OCI-LY7 (cell line): Measurements from ENCODE around the gene GH1. TPM values are rescaled to one million over a fixed set of nuclear protein-coding genes. Genes with fewer than 3 reads are reported as not detected.

Experiments used
- BruUV-seq: library from RNA; stranded (reverse); fragments of 400-500 nt; replicated peaks from 2 replicates; lab custom pipeline; 2021; lab: Mats Ljungman, UMichigan
- CTCF ChIA-PET: fragments of 300-600 bp; sonication (Branson Sonifier 250); formaldehyde crosslinking; loops from one replicate; lab custom pipeline; 2022; ENCODE audit warnings: antibody characterized with exemption; ENCODE audit not compliant: unreplicated experiment; lab: Charles Lee
- POLR2A ChIA-PET: fragments of 300-600 bp; sonication (Branson Sonifier 250); formaldehyde crosslinking; loops from one replicate; lab custom pipeline; 2022; ENCODE audit warnings: antibody characterized with exemption; lab: Charles Lee
- DNase-seq: peaks from one replicate; pipeline ENCODE4 v3.0.0-alpha.2; 2015; ENCODE audit warnings: low spot score
- H2AFZ ChIP-seq: fragments of 200-600 bp; sonication (generic), shearing (Covaris generic); 2 replicates; pipeline ENCODE4 v1.6.1; 2014; ENCODE audit warnings: mild to moderate bottlenecking, antibody characterized with exemption, low read length, moderate library complexity
- H3K27ac ChIP-seq: fragments of 200-600 bp; sonication (generic); 2 replicates; pipeline ENCODE4 v1.5.1; 2014; ENCODE audit warnings: mixed run types, low read depth, mild to moderate bottlenecking, moderate library complexity, low read length, inconsistent platforms; ENCODE audit not compliant: poor library complexity, severe bottlenecking
- H3K36me3 ChIP-seq: fragments of 200-600 bp; sonication (generic); 2 replicates; pipeline ENCODE4 v1.6.1; 2014; ENCODE audit warnings: mild to moderate bottlenecking, antibody characterized with exemption, low read length, moderate library complexity, mixed read lengths; ENCODE audit not compliant: insufficient read depth
- H3K4me1 ChIP-seq: fragments of 200-600 bp; sonication (generic); 2 replicates; pipeline ENCODE4 v1.5.1; 2014; ENCODE audit warnings: mild to moderate bottlenecking, low read length; ENCODE audit not compliant: insufficient read depth, poor library complexity, severe bottlenecking
- H3K4me2 ChIP-seq: fragments of 200-600 bp; sonication (generic); 2 replicates; pipeline ENCODE4 v1.6.1; 2014; ENCODE audit warnings: mild to moderate bottlenecking, low read length
- H3K4me3 ChIP-seq: fragments of 200-600 bp; sonication (generic); 2 replicates; pipeline ENCODE4 v1.5.1; 2014; ENCODE audit warnings: mild to moderate bottlenecking, low read depth, low read length; ENCODE audit not compliant: poor library complexity, severe bottlenecking
- H3K79me2 ChIP-seq: fragments of 200-600 bp; sonication (generic); 2 replicates; pipeline ENCODE4 v1.6.1; 2016; ENCODE audit warnings: low read depth, mild to moderate bottlenecking, low read length, moderate library complexity, mixed read lengths; ENCODE audit not compliant: insufficient read depth
- H3K9me2 ChIP-seq: fragments of 200-600 bp; sonication (generic); 2 replicates; pipeline ENCODE4 v1.6.1; 2016; ENCODE audit warnings: mild to moderate bottlenecking, low read length, mixed read lengths; ENCODE audit not compliant: insufficient read depth
- H3K9me3 ChIP-seq: fragments of 200-600 bp; sonication (generic); 2 replicates; pipeline ENCODE4 v1.6.1; 2014; ENCODE audit warnings: mild to moderate bottlenecking, mixed run types, low read length, mixed read lengths
- H4K20me1 ChIP-seq: fragments of 200-600 bp; sonication (generic); 2 replicates; pipeline ENCODE4 v1.6.1; 2014; ENCODE audit warnings: mild to moderate bottlenecking, antibody characterized with exemption, low read length, moderate library complexity, mixed read lengths; ENCODE audit not compliant: insufficient read depth
- EZH2phosphoT487 ChIP-seq: fragments of 200-600 bp; sonication (generic); IDR thresholded peaks from 2 replicates; pipeline ENCODE4 v1.6.1; 2018; ENCODE audit warnings: low read depth, borderline replicate concordance, mild to moderate bottlenecking, mixed run types, antibody characterized with exemption, low read length, moderate library complexity, mixed read lengths
- intact Hi-C: fragments of 100-400 bp; cut with micrococcal nuclease; formaldehyde crosslinking; loops from one replicate; pipeline ENCODE4 v1.10.0; 2022; ENCODE audit not compliant: unreplicated experiment
- total RNA-seq, 2 experiments: library from RNA; depleted of rRNA in 1 of 2; stranded (reverse); fragments of >200 nt in 1 of 2; shearing (Covaris generic) in 1 of 2; gene quantifications; 2 replicates each; pipeline ENCODE4 v1.2.3, GENCODE V29; 2014 to 2022
- TF ChIP-seq, protein P1 (sequence below): fragments of 200-600 bp; sonication (generic); conservative IDR thresholded peaks from 2 replicates; pipeline ENCODE4 v1.5.1; 2014; ENCODE audit warnings: mild to moderate bottlenecking, antibody characterized with exemption, low read length, moderate library complexity, mixed read lengths

GH1 gene
- total RNA-seq, 2 experiments from 2014 or later: 4.3 TPM; not detected in 1

DNA sequence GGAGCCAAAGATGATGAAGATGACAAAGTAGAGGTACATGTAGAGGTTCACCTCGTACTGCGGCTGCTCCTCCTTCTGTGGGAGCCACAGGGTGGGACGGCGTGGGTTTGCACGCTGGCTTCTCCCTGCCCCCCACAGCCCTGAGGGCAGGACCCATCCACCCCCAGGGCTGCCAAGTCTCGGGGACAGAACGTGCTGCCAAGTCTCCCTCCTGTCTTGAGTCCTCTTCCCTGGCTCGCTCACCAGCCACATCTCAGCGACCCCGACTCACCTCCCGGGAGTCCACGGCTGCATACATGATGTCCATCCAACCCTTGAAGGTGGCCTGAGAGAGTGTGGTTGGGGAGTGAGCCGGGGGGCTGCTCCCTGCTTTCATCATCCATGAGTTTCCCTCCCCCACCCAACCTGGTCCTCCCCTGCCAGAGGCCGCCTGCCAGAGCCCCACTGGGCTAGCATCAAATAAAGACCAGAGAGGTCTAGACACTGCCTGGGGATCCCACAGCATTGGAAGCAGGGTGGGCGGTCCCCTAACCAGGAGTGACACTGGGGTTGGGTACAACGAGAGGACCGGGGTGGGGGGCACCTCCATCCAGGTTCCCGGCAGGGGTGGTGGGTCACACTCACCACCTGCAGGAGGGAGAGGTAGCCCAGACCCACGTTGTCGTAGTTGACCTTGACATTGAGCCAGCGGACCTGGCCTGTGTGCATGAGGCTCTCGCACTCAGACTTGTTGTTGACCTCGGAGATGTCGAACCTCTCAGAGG lies 26.3 kb upstream of the GH1 start:
- CTCF ChIA-PET: interaction anchor here (0.6 to 3.1 kb wide), 5 partner anchors 20 to 188 kb away, joined by 3 to 94 read pairs (median 5); partner anchors contain the start of gene GH1
- peak overlapping the region; percentile 49 for H3K4me3 ChIP-seq

DNA sequence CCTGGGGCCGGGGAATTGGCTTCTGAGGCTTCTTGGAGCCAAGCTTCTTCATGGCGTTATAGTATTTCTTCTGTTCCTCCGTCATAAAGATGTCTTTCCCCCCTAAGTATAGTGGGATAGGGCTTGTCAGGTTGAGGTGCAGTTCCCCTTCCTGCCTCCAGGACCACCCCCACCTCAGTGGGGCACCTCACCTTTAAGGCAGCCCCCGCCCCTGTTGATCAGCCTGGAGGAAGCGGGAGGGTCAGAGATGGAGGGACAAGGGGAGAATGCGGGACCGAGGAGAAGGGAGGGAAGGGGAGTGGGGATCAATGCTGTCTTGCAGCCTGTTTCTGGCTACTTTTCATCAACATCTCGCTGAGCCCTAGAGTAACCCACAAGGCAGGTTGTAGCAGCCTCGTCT lies 25.1 kb upstream of the GH1 start:
- intact Hi-C loops: no loop called here
- Histone ChIP-seq H3K27ac (no peak overlapping the region), H3K4me1 (peaks cover 56% of the 10 kb centered on the region), H3K9me3 (no peaks in the 10 kb centered on the region), H2AFZ (no peak overlapping the region), H3K4me2 (no peak overlapping the region), H4K20me1 (no peaks in the 10 kb centered on the region), H3K9me2 (no peaks in the 10 kb centered on the region), H3K36me3 (no peaks in the 10 kb centered on the region), H3K4me3 (no peak overlapping the region), H3K79me2 (no peaks in the 10 kb centered on the region)
- no TSS peak for BruUV-seq
- no peak for DNase-seq
- CTCF ChIA-PET: interaction anchor here (1.5 kb wide), 2 partner anchors 10 to 24 kb away, joined by 3 to 6 read pairs; no protein-coding TSS in a partner anchor
- TF ChIP-seq, protein P1, sequence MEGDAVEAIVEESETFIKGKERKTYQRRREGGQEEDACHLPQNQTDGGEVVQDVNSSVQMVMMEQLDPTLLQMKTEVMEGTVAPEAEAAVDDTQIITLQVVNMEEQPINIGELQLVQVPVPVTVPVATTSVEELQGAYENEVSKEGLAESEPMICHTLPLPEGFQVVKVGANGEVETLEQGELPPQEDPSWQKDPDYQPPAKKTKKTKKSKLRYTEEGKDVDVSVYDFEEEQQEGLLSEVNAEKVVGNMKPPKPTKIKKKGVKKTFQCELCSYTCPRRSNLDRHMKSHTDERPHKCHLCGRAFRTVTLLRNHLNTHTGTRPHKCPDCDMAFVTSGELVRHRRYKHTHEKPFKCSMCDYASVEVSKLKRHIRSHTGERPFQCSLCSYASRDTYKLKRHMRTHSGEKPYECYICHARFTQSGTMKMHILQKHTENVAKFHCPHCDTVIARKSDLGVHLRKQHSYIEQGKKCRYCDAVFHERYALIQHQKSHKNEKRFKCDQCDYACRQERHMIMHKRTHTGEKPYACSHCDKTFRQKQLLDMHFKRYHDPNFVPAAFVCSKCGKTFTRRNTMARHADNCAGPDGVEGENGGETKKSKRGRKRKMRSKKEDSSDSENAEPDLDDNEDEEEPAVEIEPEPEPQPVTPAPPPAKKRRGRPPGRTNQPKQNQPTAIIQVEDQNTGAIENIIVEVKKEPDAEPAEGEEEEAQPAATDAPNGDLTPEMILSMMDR: peak; percentile 53; the same call in 1 of the 2 replicates
- TF ChIP-seq EZH2phosphoT487: no peak
- POLR2A ChIA-PET: no interaction called here

More for the DNA sequence above, 26.3 kb upstream of the GH1 start:
- H4K20me1 ChIP-seq: no peaks in the 10 kb centered on the region
- no peaks in the 10 kb centered on the region for H3K36me3 ChIP-seq
- intact Hi-C loops: no loop called here
- POLR2A ChIA-PET: interaction anchor here (1.5 to 2.4 kb wide), 5 partner anchors 10 to 25 kb away, joined by 5 to 52 read pairs (median 13); partner anchors contain the start of genes CD79B and GH1
- peak overlapping the region; percentile 85 for H3K27ac ChIP-seq
- TF ChIP-seq EZH2phosphoT487: no peak
- peak overlapping the region; percentile 31; the same call in 1 of the 2 replicates for H2AFZ ChIP-seq
- no peak for DNase-seq
- BruUV-seq: no TSS peak
- H3K9me3 ChIP-seq: no peaks in the 10 kb centered on the region
- H3K4me1 ChIP-seq: peaks cover 45% of the 10 kb centered on the region
- H3K9me2 ChIP-seq: no peaks in the 10 kb centered on the region
- H3K4me2 ChIP-seq: peak overlapping the region; percentile 89
- no peaks in the 10 kb centered on the region for H3K79me2 ChIP-seq

DNA sequence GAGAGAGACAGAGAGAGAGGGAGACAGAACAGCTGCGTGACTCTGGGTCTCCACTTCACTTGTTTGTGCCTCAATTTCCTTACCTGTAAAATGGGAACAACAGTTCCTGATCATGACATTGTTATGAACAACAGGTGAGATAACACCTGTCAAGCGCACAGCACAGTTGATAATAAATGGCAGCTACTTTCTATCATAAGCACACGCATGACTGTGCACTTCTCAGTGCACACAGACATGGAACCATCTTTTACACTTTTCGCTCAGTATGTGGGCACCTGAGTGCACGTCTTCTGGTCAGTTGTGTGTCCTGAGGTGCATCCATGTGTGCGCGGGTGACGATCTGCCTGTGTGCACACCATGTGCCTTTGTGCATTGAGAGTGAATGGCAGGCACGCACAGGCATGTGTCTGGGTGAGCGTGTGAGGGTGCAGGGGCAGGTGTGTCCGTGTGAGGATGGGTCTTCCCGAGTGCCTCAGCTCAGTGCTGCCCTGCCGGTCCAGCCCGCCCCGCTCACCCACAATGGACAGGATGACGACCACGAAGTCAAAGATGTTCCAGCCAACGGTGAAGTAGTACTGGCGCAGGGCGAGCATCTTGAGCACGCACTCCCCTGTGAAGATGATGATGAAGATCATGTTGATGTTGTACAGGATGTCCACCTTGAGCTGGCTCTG lies 23.8 kb upstream of the GH1 start:
- H3K79me2 ChIP-seq: no peaks in the 10 kb centered on the region
- ChIA-PET CTCF (interaction anchor here (1.5 kb wide), 2 partner anchors 8 to 23 kb away, joined by 3 to 6 read pairs; no protein-coding TSS in a partner anchor), POLR2A (interaction anchor here (0.6 kb wide), 1 partner anchor 9 kb away, joined by 3 read pairs; no protein-coding TSS in a partner anchor)
- no peak for DNase-seq
- TF ChIP-seq EZH2phosphoT487: no peak
- TF ChIP-seq, protein P1: no peak
- H3K4me2 ChIP-seq: no peak overlapping the region
- no peak overlapping the region for H2AFZ ChIP-seq
- intact Hi-C loops: no loop called here
- no peaks in the 10 kb centered on the region for H4K20me1 ChIP-seq
- no peak overlapping the region for H3K27ac ChIP-seq
- no peaks in the 10 kb centered on the region for H3K9me2 ChIP-seq
- no peaks in the 10 kb centered on the region for H3K9me3 ChIP-seq
- BruUV-seq: no TSS peak
- peaks cover 69% of the 10 kb centered on the region for H3K4me1 ChIP-seq
- no peak overlapping the region for H3K4me3 ChIP-seq
- H3K36me3 ChIP-seq: no peaks in the 10 kb centered on the region
